Measurements from ENCODE around the gene COG7. TPM values are rescaled to one million over a fixed set of nuclear protein-coding genes. Genes with fewer than 3 reads are reported as not detected.

COG7 gene
- polyA plus RNA-seq, 1 experiment: 19.6 TPM

- H3K4me3 ChIP-seq (ENCODE audit: low read depth, low read length): no peak overlapping the region
- no peaks in the 10 kb centered on the region for H3K27me3 ChIP-seq (ENCODE audit: control insufficient read depth, insufficient read depth, low read length)
- ChIA-PET POLR2A (no interaction called here), CTCF (interaction anchor here (0.7 kb wide), 1 partner anchor 12 kb away, joined by 3 read pairs; no protein-coding TSS in a partner anchor)
- TF ChIP-seq CTCF (IDR thresholded peaks at IDR 0.05; ENCODE audit: low read depth, low read length): no peak
- no peak overlapping the region for H3K27ac ChIP-seq (ENCODE audit: low read depth, low read length)
- no peak for DNase-seq (ENCODE audit: low read depth, low spot score)
- no peaks in the 10 kb centered on the region; the same call in 1 of the 2 replicates for H3K9me3 ChIP-seq (ENCODE audit: control insufficient read depth, insufficient read depth, low read length)
Measured at GRCh38 chr16:23356941-23357340, 96.0 kb downstream of the COG7 start.

- Histone ChIP-seq H3K9me3 (ENCODE audit: control insufficient read depth, insufficient read depth, low read length) (no peaks in the 10 kb centered on the region; the same call in 1 of the 2 replicates), H3K27ac (ENCODE audit: low read depth, low read length) (no peak overlapping the region), H3K27me3 (ENCODE audit: control insufficient read depth, insufficient read depth, low read length) (no peaks in the 10 kb centered on the region), H3K4me3 (ENCODE audit: low read depth, low read length) (no peak overlapping the region)
- no peak for DNase-seq (ENCODE audit: low read depth, low spot score)
- CTCF ChIA-PET: interaction anchor here (0.6 kb wide), 1 partner anchor 581 kb away, joined by 3 read pairs; no protein-coding TSS in a partner anchor
- TF ChIP-seq CTCF (IDR thresholded peaks at IDR 0.05; ENCODE audit: low read depth, low read length): no peak
- POLR2A ChIA-PET: no interaction called here
Measured at GRCh38 chr16:23355106-23355670, 97.8 kb downstream of the COG7 start.

GRCh38 chr16:23354246-23354645 is 98.7 kb downstream of the COG7 start:
- DNase-seq (ENCODE audit: low read depth, low spot score): no peak
- Histone ChIP-seq H3K4me3 (ENCODE audit: low read depth, low read length) (no peak overlapping the region), H3K27ac (ENCODE audit: low read depth, low read length) (no peak overlapping the region), H3K27me3 (ENCODE audit: control insufficient read depth, insufficient read depth, low read length) (no peaks in the 10 kb centered on the region), H3K9me3 (ENCODE audit: control insufficient read depth, insufficient read depth, low read length) (no peaks in the 10 kb centered on the region; the same call in 1 of the 2 replicates)
- no peak for TF ChIP-seq CTCF (IDR thresholded peaks at IDR 0.05; ENCODE audit: low read depth, low read length)
- CTCF ChIA-PET: no interaction called here
- POLR2A ChIA-PET: no interaction called here

GRCh38 chr16:23353440-23353839 is 99.5 kb downstream of the COG7 start:
- POLR2A ChIA-PET: no interaction called here
- CTCF ChIA-PET: no interaction called here
- no peaks in the 10 kb centered on the region for H3K27me3 ChIP-seq (ENCODE audit: control insufficient read depth, insufficient read depth, low read length)
- no peaks in the 10 kb centered on the region; the same call in 1 of the 2 replicates for H3K9me3 ChIP-seq (ENCODE audit: control insufficient read depth, insufficient read depth, low read length)
- H3K4me3 ChIP-seq (ENCODE audit: low read depth, low read length): no peak overlapping the region
- no peak for DNase-seq (ENCODE audit: low read depth, low spot score)
- no peak for TF ChIP-seq CTCF (IDR thresholded peaks at IDR 0.05; ENCODE audit: low read depth, low read length)
- no peak overlapping the region for H3K27ac ChIP-seq (ENCODE audit: low read depth, low read length)

- no peaks in the 10 kb centered on the region; the same call in 1 of the 2 replicates for H3K9me3 ChIP-seq (ENCODE audit: control insufficient read depth, insufficient read depth, low read length)
- TF ChIP-seq CTCF (IDR thresholded peaks at IDR 0.05; ENCODE audit: low read depth, low read length): no peak
- DNase-seq (ENCODE audit: low read depth, low spot score): no peak
- ChIA-PET CTCF (no interaction called here), POLR2A (no interaction called here)
- no peak overlapping the region for H3K4me3 ChIP-seq (ENCODE audit: low read depth, low read length)
- no peaks in the 10 kb centered on the region for H3K27me3 ChIP-seq (ENCODE audit: control insufficient read depth, insufficient read depth, low read length)
- H3K27ac ChIP-seq (ENCODE audit: low read depth, low read length): no peak overlapping the region
Measured at GRCh38 chr16:23351360-23351759, 101.6 kb downstream of the COG7 start.
